IMR-90 (cell line): ENCODE data around the gene MIPEP. TPM values are rescaled to one million over a fixed set of nuclear protein-coding genes. Genes with fewer than 3 reads are reported as not detected.

ENCODE experiments used
- ATAC-seq: fragments of 200-7000 bp; cut with Tn5 transposase; 2 replicates; pipeline ENCODE4 v1.9.1; 2020; ENCODE audit warnings: low read depth, mild to moderate bottlenecking, moderate library complexity
- BruUV-seq: library from RNA; stranded (reverse); fragments of 400-500 nt; replicated peaks from 2 replicates; lab custom pipeline; 2021; lab: Mats Ljungman, UMichigan
- CTCF ChIA-PET: fragments of 300-600 bp; formaldehyde crosslinking; extraction: SDS; loops from one replicate; lab custom pipeline; 2021; ENCODE audit warnings: antibody characterized with exemption; lab: Yijun Ruan, JAX
- POLR2A ChIA-PET: fragments of 300-600 bp; sonication (Branson Sonifier 250); formaldehyde crosslinking; loops from one replicate; lab custom pipeline; 2022; ENCODE audit warnings: antibody characterized with exemption; ENCODE audit not compliant: unreplicated experiment; lab: Charles Lee
- DNase-seq: peaks from one replicate; pipeline ENCODE4 v3.0.0; 2013
- H2AFZ ChIP-seq: replicated peaks from 2 replicates; pipeline ENCODE3; 2013; ENCODE audit warnings: low read length, mild to moderate bottlenecking; ENCODE audit not compliant: poor library complexity
- H2AK5ac ChIP-seq: 2 replicates; pipeline ENCODE4 v1.6.1; 2013; ENCODE audit warnings: low read depth, low read length, inconsistent platforms
- H2AK9ac ChIP-seq: replicated peaks from 2 replicates; pipeline ENCODE3; 2013; ENCODE audit warnings: mild to moderate bottlenecking, low read depth, low read length, moderate library complexity; ENCODE audit not compliant: poor library complexity
- H2BK120ac ChIP-seq: 2 replicates; pipeline ENCODE4 v1.6.1; 2013; ENCODE audit warnings: low read depth, low read length, inconsistent platforms
- H2BK15ac ChIP-seq: 3 replicates; pipeline ENCODE4 v1.6.1; 2013; ENCODE audit warnings: low read depth, low read length, inconsistent platforms
- H2BK20ac ChIP-seq: 2 replicates; pipeline ENCODE4 v1.6.1; 2013; ENCODE audit warnings: low read depth, mild to moderate bottlenecking, inconsistent platforms, low read length, moderate library complexity
- H2BK5ac ChIP-seq: 2 replicates; pipeline ENCODE4 v1.6.1; 2013; ENCODE audit warnings: mild to moderate bottlenecking, low read depth, low read length, inconsistent platforms; ENCODE audit not compliant: poor library complexity, severe bottlenecking
- H3K14ac ChIP-seq: replicated peaks from 2 replicates; pipeline ENCODE4 v1.6.1; 2013; ENCODE audit warnings: low read depth, low read length, inconsistent platforms
- H3K18ac ChIP-seq: 2 replicates; pipeline ENCODE4 v1.6.1; 2013; ENCODE audit warnings: low read depth, low read length, control low read depth
- H3K23ac ChIP-seq: 2 replicates; pipeline ENCODE4 v1.6.1; 2013; ENCODE audit warnings: low read depth, low read length, inconsistent platforms
- H3K27ac ChIP-seq: 2 replicates; pipeline ENCODE4 v1.5.1; 2013; ENCODE audit warnings: mild to moderate bottlenecking, control low read depth, low read length; ENCODE audit not compliant: insufficient read depth
- H3K27me3 ChIP-seq: 2 replicates; pipeline ENCODE4 v1.6.1; 2013; ENCODE audit warnings: low read length; ENCODE audit not compliant: control insufficient read depth, insufficient read depth
- H3K36me3 ChIP-seq: 2 replicates; pipeline ENCODE4 v1.6.1; 2013; ENCODE audit warnings: low read length, mixed read lengths; ENCODE audit not compliant: control insufficient read depth, insufficient read depth
- H3K4ac ChIP-seq: 2 replicates; pipeline ENCODE4 v1.6.1; 2013; ENCODE audit warnings: low read depth, low read length, inconsistent platforms
- H3K4me1 ChIP-seq: 2 replicates; pipeline ENCODE4 v1.6.1; 2013; ENCODE audit warnings: low read length, mixed read lengths; ENCODE audit not compliant: control insufficient read depth, insufficient read depth
- H3K4me2 ChIP-seq: 2 replicates; pipeline ENCODE4 v1.6.1; 2013; ENCODE audit warnings: low read depth, mild to moderate bottlenecking, control low read depth, low read length, moderate library complexity
- H3K4me3 ChIP-seq: 2 replicates; pipeline ENCODE4 v1.5.1; 2013; ENCODE audit warnings: low read depth, mild to moderate bottlenecking, control low read depth, low read length, moderate library complexity; ENCODE audit not compliant: insufficient read depth
- H3K56ac ChIP-seq: 2 replicates; pipeline ENCODE4 v1.6.1; 2013; ENCODE audit warnings: low read length, inconsistent platforms; ENCODE audit not compliant: insufficient read depth; ENCODE audit errors: extremely low read depth
- H3K79me1 ChIP-seq, 2 experiments: 2 replicates each; pipeline ENCODE4 v1.6.1; 2013; ENCODE audit warnings: low read length in 2 of 2, inconsistent platforms in 1 of 2, low read depth in 1 of 2
- H3K9ac ChIP-seq: 2 replicates; pipeline ENCODE4 v1.6.1; 2013; ENCODE audit warnings: low read depth, low read length, control low read depth
- H3K9me1 ChIP-seq: 2 replicates; pipeline ENCODE4 v1.6.1; 2013; ENCODE audit warnings: low read length, inconsistent platforms; ENCODE audit not compliant: insufficient read depth
- H3K9me3 ChIP-seq: 2 replicates; pipeline ENCODE4 v1.6.1; 2013; ENCODE audit warnings: low read length; ENCODE audit not compliant: control insufficient read depth, insufficient read depth
- H4K20me1 ChIP-seq: 2 replicates; pipeline ENCODE4 v1.6.1; 2013; ENCODE audit warnings: low read length, inconsistent platforms; ENCODE audit not compliant: insufficient read depth
- H4K5ac ChIP-seq: 2 replicates; pipeline ENCODE4 v1.6.1; 2013; ENCODE audit warnings: mild to moderate bottlenecking, low read depth, low read length, control low read depth
- H4K8ac ChIP-seq, 2 experiments: 2 replicates each; pipeline ENCODE4 v1.6.1; 2013; ENCODE audit warnings: low read depth in 2 of 2, low read length in 2 of 2, control low read depth in 1 of 2, inconsistent platforms in 1 of 2
- H4K91ac ChIP-seq: 2 replicates; pipeline ENCODE4 v1.6.1; 2013; ENCODE audit warnings: low read depth, low read length, inconsistent platforms; ENCODE audit not compliant: insufficient read depth
- BHLHE40 ChIP-seq: fragments of 150-350 bp; IDR thresholded peaks from 2 replicates; pipeline ENCODE4 v1.6.1; 2016; ENCODE audit warnings: mild to moderate bottlenecking, low read depth, low read length
- CEBPB ChIP-seq: IDR thresholded peaks from 2 replicates; pipeline ENCODE4 v1.6.1; 2012; ENCODE audit warnings: low read depth, low read length, improper control_type of control experiment
- CHD1 ChIP-seq: IDR thresholded peaks from 2 replicates; pipeline ENCODE4 v1.6.1; 2012; ENCODE audit warnings: low read depth, low read length, improper control_type of control experiment
- FOS ChIP-seq: fragments of 150-350 bp; IDR thresholded peaks from 2 replicates; pipeline ENCODE4 v1.6.1; 2016; ENCODE audit warnings: low read depth, low read length
- MAFK ChIP-seq: IDR thresholded peaks from 2 replicates; pipeline ENCODE4 v1.6.1; 2012; ENCODE audit warnings: low read depth, low read length, improper control_type of control experiment
- MAZ ChIP-seq: IDR thresholded peaks from 2 replicates; pipeline ENCODE4 v1.6.1; 2012; ENCODE audit warnings: low read depth, mild to moderate bottlenecking, low read length, improper control_type of control experiment, moderate library complexity, borderline replicate concordance
- MXI1 ChIP-seq: IDR thresholded peaks from 2 replicates; pipeline ENCODE4 v1.6.1; 2012; ENCODE audit warnings: low read depth, mild to moderate bottlenecking, low read length, moderate library complexity, borderline replicate concordance
- NFE2L2 ChIP-seq: fragments of 150-350 bp; IDR thresholded peaks from 2 replicates; pipeline ENCODE4 v1.6.1; 2016; ENCODE audit warnings: low read depth, mild to moderate bottlenecking, low read length
- RAD21 ChIP-seq: IDR thresholded peaks from 2 replicates; pipeline ENCODE4 v1.6.1; 2012; ENCODE audit warnings: low read length, improper control_type of control experiment
- RCOR1 ChIP-seq: IDR thresholded peaks from 2 replicates; pipeline ENCODE4 v1.6.1; 2012; ENCODE audit warnings: mild to moderate bottlenecking, low read length, improper control_type of control experiment; ENCODE audit not compliant: insufficient replicate concordance
- RFX5 ChIP-seq: IDR thresholded peaks from 2 replicates; pipeline ENCODE4 v1.8.0; 2012; ENCODE audit warnings: low read depth, mild to moderate bottlenecking, low read length, moderate library complexity
- SMC3 ChIP-seq: fragments of 150-350 bp; IDR thresholded peaks from 2 replicates; pipeline ENCODE4 v1.6.1; 2016; ENCODE audit warnings: low read depth, mild to moderate bottlenecking, antibody characterized with exemption, low read length, moderate library complexity
- USF2 ChIP-seq: fragments of 150-350 bp; IDR thresholded peaks from 2 replicates; pipeline ENCODE4 v1.6.1; 2017; ENCODE audit warnings: mild to moderate bottlenecking, antibody characterized with exemption, low read length, low read depth
- whole genome bisulfite sequencing, 2 experiments: methylation state at CpG; one replicate each; pipeline versions ENCODE4 v1.1.5 to v1.1.7; 2013; ENCODE audit warnings: missing lambda C conversion rate in 2 of 2; ENCODE audit not compliant: insufficient read length in 1 of 2; ENCODE audit errors: extremely low coverage in 2 of 2; 5-methylcytosine and 5-hydroxymethylcytosine counted together
- dilution Hi-C: fragments of 300-500 bp; cut with HindIII; formaldehyde crosslinking; loops from one replicate; pipeline ENCODE4 v1.14.3; 2018; ENCODE audit warnings: low sequenced_read_pairs; ENCODE audit not compliant: unreplicated experiment
- in situ Hi-C: fragments of 300-500 bp; cut with MboI; formaldehyde crosslinking; loops from 3 replicates; pipeline ENCODE4 v1.14.3; 2019; ENCODE audit warnings: low sequenced_read_pairs, inconsistent platforms, mixed read lengths
- intact Hi-C: fragments of 100-400 bp; cut with micrococcal nuclease; formaldehyde crosslinking; loops from 2 replicates; pipeline ENCODE4 v1.10.0; 2022
- polyA plus RNA-seq, 3 experiments: library from polyadenylated mRNA; depleted of rRNA; stranded (reverse); fragments of >200 nt; gene quantifications; 2 replicates each; pipeline ENCODE4 v1.2.3, GENCODE V29; 2012; ENCODE audit warnings: low replicate concordance in 1 of 3
- total RNA-seq: library from RNA; depleted of rRNA; stranded (reverse); fragments of >200 nt; gene quantifications from 2 replicates; pipeline ENCODE4 v1.2.3, GENCODE V29; 2012
- TF ChIP-seq, protein P1 (sequence below): fragments of 150-350 bp; IDR thresholded peaks from 2 replicates; pipeline ENCODE4 v1.6.1; 2016; ENCODE audit warnings: low read depth, mild to moderate bottlenecking, low read length, moderate library complexity, borderline replicate concordance

The MIPEP gene
- total and polyA plus RNA-seq, 2 of the 4 experiments (the other 2 are of a cell fraction), result 15.0 to 21.5 TPM

- no peaks in the 10 kb centered on the region for H3K27me3 ChIP-seq
- in situ Hi-C loops, result loop anchor here (5.0 to 10.0 kb wide), 2 partner anchors 282 to 400 kb away; no protein-coding TSS in a partner anchor
- peak overlapping the region; percentile 84 to 95 for H4K8ac ChIP-seq
- dilution Hi-C loops, result no loop called here
- H3K9ac ChIP-seq, result peak overlapping the region; percentile 72
- peak overlapping the region; percentile 90 for H2BK120ac ChIP-seq
- H4K20me1 ChIP-seq, result no peaks in the 10 kb centered on the region
- peak overlapping the region; percentile 69 for H3K23ac ChIP-seq
- WGBS, 2 experiments, result 37% methylated on average over 5 of the region's 8 CpGs; no CpG with 5 or more reads in 1 of the 2 experiments
- CTCF ChIA-PET, result interaction anchor here (1.4 kb wide), 1 partner anchor 77 kb away, joined by 3 read pairs; no protein-coding TSS in a partner anchor
- peak overlapping the region; percentile 74 for H3K18ac ChIP-seq
- DNase-seq (peak; percentile 85), ATAC-seq (peak; percentile 83)
- peak overlapping the region; percentile 70 for H4K5ac ChIP-seq
- H3K56ac ChIP-seq, result peak overlapping the region; percentile 79
- H2BK15ac ChIP-seq, result peak overlapping the region; percentile 89
- peaks cover 22% of the 10 kb centered on the region for H3K9me1 ChIP-seq
- H3K79me1 ChIP-seq, result peaks cover 4 to 21% of the 10 kb centered on the region in 2 experiments; a peak in 2 of 4 replicates
- no peaks in the 10 kb centered on the region for H3K36me3 ChIP-seq
- H3K4ac ChIP-seq, result peak overlapping the region; percentile 85
- POLR2A ChIA-PET, result no interaction called here
- H3K4me2 ChIP-seq, result peak overlapping the region; percentile 13; the same call in 1 of the 2 replicates
- H3K27ac ChIP-seq, result peak overlapping the region; percentile 89
- H2AFZ ChIP-seq, result peak overlapping the region; percentile 55
- H2BK20ac ChIP-seq, result peak overlapping the region; percentile 99
- BruUV-seq, result no TSS peak
- H4K91ac ChIP-seq, result peak overlapping the region; percentile 97
- H3K9me3 ChIP-seq, result no peaks in the 10 kb centered on the region
- H2AK5ac ChIP-seq, result peak overlapping the region; percentile 81
- peak overlapping the region; percentile 92 for H3K14ac ChIP-seq
- peaks cover 21% of the 10 kb centered on the region for H3K4me1 ChIP-seq
- intact Hi-C loops, result loop anchor here (2.0 to 5.0 kb wide), 3 partner anchors 70 to 190 kb away; no protein-coding TSS in a partner anchor
- H3K4me3 ChIP-seq, result no peak overlapping the region
- peak overlapping the region; percentile 86 for H2BK5ac ChIP-seq
- peak overlapping the region; percentile 73 for H2AK9ac ChIP-seq
- TF ChIP-seq CHD1 (no peak), BHLHE40 (peak; percentile 62), MAZ (no peak), NFE2L2 (no peak), RFX5 (no peak), SMC3 (no peak), MAFK (no peak), CEBPB (0 out of 2 replicates have a peak, but pooled peaks have one; percentile 26), MXI1 (peak; percentile 66; the same call in 1 of the 2 replicates), RCOR1 (no peak), FOS (peak; percentile 48; the same call in 1 of the 2 replicates), RAD21 (peak; percentile 26; the same call in 1 of the 2 replicates), USF2 (no peak)
- TF ChIP-seq, protein P1, sequence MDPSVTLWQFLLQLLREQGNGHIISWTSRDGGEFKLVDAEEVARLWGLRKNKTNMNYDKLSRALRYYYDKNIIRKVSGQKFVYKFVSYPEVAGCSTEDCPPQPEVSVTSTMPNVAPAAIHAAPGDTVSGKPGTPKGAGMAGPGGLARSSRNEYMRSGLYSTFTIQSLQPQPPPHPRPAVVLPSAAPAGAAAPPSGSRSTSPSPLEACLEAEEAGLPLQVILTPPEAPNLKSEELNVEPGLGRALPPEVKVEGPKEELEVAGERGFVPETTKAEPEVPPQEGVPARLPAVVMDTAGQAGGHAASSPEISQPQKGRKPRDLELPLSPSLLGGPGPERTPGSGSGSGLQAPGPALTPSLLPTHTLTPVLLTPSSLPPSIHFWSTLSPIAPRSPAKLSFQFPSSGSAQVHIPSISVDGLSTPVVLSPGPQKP, result no peak
These were observed 22.1 kb downstream of the MIPEP start for GRCh38 chr13:23867027-23867491.
